ENCODE data around the gene ZNF79. TPM values are rescaled to one million over a fixed set of nuclear protein-coding genes. Genes with fewer than 3 reads are reported as not detected.

ZNF79 gene
- total and polyA plus RNA-seq, 2 of the 8 experiments (the other 6 are each of a cell fraction or from before 2014, with no cell fraction given), result 2.4 to 7.4 TPM

- H3K18ac ChIP-seq (ENCODE audit: extremely low read depth, low read length), result no peak overlapping the region
- H2AK5ac ChIP-seq (ENCODE audit: low read depth, low read length), result no peak overlapping the region
- POLR2A ChIA-PET (ENCODE audit: partially characterized antibody), result interaction anchor here (0.9 to 5.5 kb wide), 3 partner anchors 11 to 13 kb away, joined by 3 to 64 read pairs (median 5); partner anchors contain the start of genes LRSAM1 and RPL12
- no peak overlapping the region for H3K4me2 ChIP-seq (ENCODE audit: insufficient read depth in 1 of 2, low read depth in 2 of 2, low read length in 2 of 2)
- no peak overlapping the region for H3K14ac ChIP-seq (ENCODE audit: insufficient read length)
- DNase-seq (ENCODE audit: low read depth in 1 of 2, low spot score in 2 of 2) (no peak), FAIRE-seq (no peak)
- H2AFZ ChIP-seq (ENCODE audit: low read length), result no peak overlapping the region
- CTCF ChIA-PET (ENCODE audit: partially characterized antibody), result interaction anchor here (1.1 kb wide), 1 partner anchor 12 kb away, joined by 3 read pairs; no protein-coding TSS in a partner anchor
- WGBS, 2 experiments (ENCODE audit: extremely low coverage in 1 of 2, insufficient coverage in 1 of 2, insufficient read length in 1 of 2, insufficient replicate concordance in 2 of 2, low coverage in 1 of 2, low lambda C conversion rate in 2 of 2, missing lambda C conversion rate in 1 of 2), result 88% methylated on average over 7 of the region's 7 CpGs; no CpG with 5 or more reads in 1 of the 2 experiments
- H3K9me3 ChIP-seq (ENCODE audit: insufficient read depth in 2 of 2, low read depth in 1 of 2, low read length in 1 of 2), result no peaks in the 10 kb centered on the region
- no peak overlapping the region for H3K23ac ChIP-seq (ENCODE audit: insufficient read length)
- H3K27me3 ChIP-seq (replicated peaks in 1 of 4; ENCODE audit: control insufficient read depth in 3 of 4, extremely low read depth in 1 of 4, insufficient read depth in 3 of 4, low read length in 3 of 4), result no peaks in the 10 kb centered on the region; a peak in 1 of 7 replicates
- H3K4me3 ChIP-seq (ENCODE audit: extremely low read depth in 1 of 4, insufficient read depth in 2 of 4, low read depth in 3 of 4, low read length in 4 of 4), result no peak overlapping the region
- H2BK20ac ChIP-seq (ENCODE audit: low read length), result no peak overlapping the region
- H3K79me1 ChIP-seq (ENCODE audit: low read depth, low read length), result no peaks in the 10 kb centered on the region
- no peak overlapping the region for H3K9ac ChIP-seq (replicated peaks in 1 of 4; ENCODE audit: extremely low read depth in 1 of 4, low read depth in 3 of 4, low read length in 3 of 4)
- no peak overlapping the region for H2BK5ac ChIP-seq (ENCODE audit: low read depth, low read length)
- no peak overlapping the region for H4K5ac ChIP-seq (ENCODE audit: insufficient read length, low read depth, low read length)
- no peaks in the 10 kb centered on the region for H3K4me1 ChIP-seq (replicated peaks in 1 of 4; ENCODE audit: control insufficient read depth in 3 of 4, insufficient read depth in 4 of 4, low read length in 3 of 4)
- no peak overlapping the region for H2BK12ac ChIP-seq (ENCODE audit: low read depth, low read length)
- no peak overlapping the region for H2BK15ac ChIP-seq (ENCODE audit: low read length)
- H3K23me2 ChIP-seq (ENCODE audit: low read depth, low read length), result no peaks in the 10 kb centered on the region
- no peak overlapping the region for H3K4ac ChIP-seq (replicated peaks; ENCODE audit: insufficient read length, low read depth, low read length)
- H3K27ac ChIP-seq (ENCODE audit: low read depth, low read length), result no peak overlapping the region
- H4K91ac ChIP-seq (replicated peaks; ENCODE audit: insufficient read length, low read length), result no peak overlapping the region
- no peak overlapping the region for H2BK120ac ChIP-seq (replicated peaks; ENCODE audit: low read depth, low read length)
- H3K79me2 ChIP-seq (ENCODE audit: control insufficient read depth in 1 of 2, insufficient read depth in 2 of 2, low read length in 2 of 2), result no peaks in the 10 kb centered on the region
- no peak overlapping the region for H3K56ac ChIP-seq (replicated peaks; ENCODE audit: insufficient read length, low read depth, low read length)
- H4K8ac ChIP-seq (ENCODE audit: extremely low read depth, insufficient read depth, low read length), result no peak overlapping the region
- peaks cover 5 to 22% (median 17%) of the 10 kb centered on the region in 4 experiments; a peak in 6 of 8 replicates for H3K36me3 ChIP-seq (ENCODE audit: control insufficient read depth in 2 of 4, insufficient read depth in 4 of 4, low read length in 3 of 4)
- peaks cover 2 to 5% of the 10 kb centered on the region in 2 experiments for H4K20me1 ChIP-seq (replicated peaks in 1 of 2; ENCODE audit: control insufficient read depth in 1 of 2, insufficient read depth in 2 of 2, low read length in 2 of 2)
- no peak for TF ChIP-seq CREB1 (IDR thresholded peaks at IDR 0.05)
- no peak for TF ChIP-seq BRCA1 (IDR thresholded peaks at IDR 0.05; ENCODE audit: low read depth, low read length)
- TF ChIP-seq CBX8 (IDR thresholded peaks at IDR 0.05; ENCODE audit: borderline replicate concordance, low read depth, low read length), result no peak
- no peak for TF ChIP-seq CTCF (IDR thresholded peaks at IDR 0.05; ENCODE audit: control extremely low read depth in 1 of 3, insufficient read depth in 1 of 3, low read depth in 1 of 3, low read length in 3 of 3)
- no peak for TF ChIP-seq GTF2F1 (IDR thresholded peaks at IDR 0.05; ENCODE audit: borderline replicate concordance, low read depth, low read length)
- no peak for TF ChIP-seq CHD1 (IDR thresholded peaks at IDR 0.05; ENCODE audit: low read depth, low read length)
- TF ChIP-seq POLR2A (IDR thresholded peaks at IDR 0.05; ENCODE audit: control extremely low read depth in 1 of 2, low read depth in 2 of 2, low read length in 2 of 2), result no peak
- TF ChIP-seq USF2 (IDR thresholded peaks at IDR 0.05; ENCODE audit: low read length), result no peak
- TF ChIP-seq NANOG (IDR thresholded peaks at IDR 0.05; ENCODE audit: insufficient read depth, low read depth, low read length, poor library complexity, severe bottlenecking), result no peak
- no peak for TF ChIP-seq SUZ12 (IDR thresholded peaks at IDR 0.05; ENCODE audit: low read length)
- TF ChIP-seq POLR2AphosphoS5 (IDR thresholded peaks at IDR 0.05; ENCODE audit: low read depth, low read length), result no peak
Observed at GRCh38 chr9:127463911-127464310, 39.7 kb downstream of the ZNF79 start.

Measured in H1 (cell line).